Stimulated activated CD4-positive, alpha-beta T cell treated with anti-CD3 and anti-CD28 coated beads, Interleukin-4, amount 100 ng/mL, for 48 hours (primary cell): ENCODE results near the gene COQ2.
"Not testable (repeated sequence)": the region's sequence is repeated elsewhere in the genome, so short reads cannot be mapped to it uniquely, and the experiment has no call there.

Experiments
- DNase-seq, 2 donors: peaks; one replicate each; pipeline ENCODE4 v3.0.0-alpha.2; 2020; ENCODE audit warnings: low read depth in 2 of 2

COQ2 gene

GRCh38 chr4:83284193-83285054 is at the start of gene COQ2:
TSS of gene COQ2 (minus strand) at chr4:83284798. CDS start at chr4:83284764, 34 bp downstream.
- DNase-seq: peak; percentile 94 to 95

GRCh38 chr4:83331956-83332355 is 47.4 kb upstream of the COQ2 start:
- no peak for DNase-seq

- DNase-seq: no peak
Measured at GRCh38 chr4:83329521-83330110, 45.0 kb upstream of the COQ2 start.

- no peak for DNase-seq
Measured at GRCh38 chr4:83328521-83329187, 44.1 kb upstream of the COQ2 start.

GRCh38 chr4:83326546-83326945 is 41.9 kb upstream of the COQ2 start:
- no peak for DNase-seq

GRCh38 chr4:83325306-83325705 is 40.7 kb upstream of the COQ2 start:
- not testable (repeated sequence) for DNase-seq

GRCh38 chr4:83323136-83323535 is 38.5 kb upstream of the COQ2 start:
- DNase-seq: no peak

GRCh38 chr4:83320548-83320947 is 36.0 kb upstream of the COQ2 start:
- DNase-seq: no peak

GRCh38 chr4:83318666-83319065 is 34.1 kb upstream of the COQ2 start:
- no peak for DNase-seq

- DNase-seq: no peak
Measured at GRCh38 chr4:83317671-83318070, 33.1 kb upstream of the COQ2 start.

- no peak for DNase-seq
Measured at GRCh38 chr4:83316459-83317165, 32.0 kb upstream of the COQ2 start.

- DNase-seq: no peak
Measured at GRCh38 chr4:83315341-83315870, 30.8 kb upstream of the COQ2 start.

GRCh38 chr4:83308672-83309071 is 24.1 kb upstream of the COQ2 start:
- DNase-seq: no peak

- DNase-seq: no peak
Measured at GRCh38 chr4:83307920-83308319, 23.3 kb upstream of the COQ2 start.

GRCh38 chr4:83305187-83305586 is 20.6 kb upstream of the COQ2 start:
- no peak for DNase-seq

- DNase-seq: no peak
Measured at GRCh38 chr4:83297548-83298260, 13.1 kb upstream of the COQ2 start.

GRCh38 chr4:83293305-83294046 is 8.9 kb upstream of the COQ2 start:
- DNase-seq: no peak

GRCh38 chr4:83290059-83290774 is 5.6 kb upstream of the COQ2 start:
- not testable (repeated sequence) for DNase-seq

GRCh38 chr4:83288381-83288780 is 3.8 kb upstream of the COQ2 start:
- not testable (repeated sequence) for DNase-seq

GRCh38 chr4:83285055-83285407 is 433 bp upstream of the COQ2 start:
- DNase-seq: no peak
